ENCODE data around the gene CPD.
A peak's percentile ranks its signal among the peaks of the same experiment; 100 is the strongest.
"Not testable (repeated sequence)": the region's sequence is repeated elsewhere in the genome, so short reads cannot be mapped to it uniquely, and the experiment has no call there.

CPD gene

DNA sequence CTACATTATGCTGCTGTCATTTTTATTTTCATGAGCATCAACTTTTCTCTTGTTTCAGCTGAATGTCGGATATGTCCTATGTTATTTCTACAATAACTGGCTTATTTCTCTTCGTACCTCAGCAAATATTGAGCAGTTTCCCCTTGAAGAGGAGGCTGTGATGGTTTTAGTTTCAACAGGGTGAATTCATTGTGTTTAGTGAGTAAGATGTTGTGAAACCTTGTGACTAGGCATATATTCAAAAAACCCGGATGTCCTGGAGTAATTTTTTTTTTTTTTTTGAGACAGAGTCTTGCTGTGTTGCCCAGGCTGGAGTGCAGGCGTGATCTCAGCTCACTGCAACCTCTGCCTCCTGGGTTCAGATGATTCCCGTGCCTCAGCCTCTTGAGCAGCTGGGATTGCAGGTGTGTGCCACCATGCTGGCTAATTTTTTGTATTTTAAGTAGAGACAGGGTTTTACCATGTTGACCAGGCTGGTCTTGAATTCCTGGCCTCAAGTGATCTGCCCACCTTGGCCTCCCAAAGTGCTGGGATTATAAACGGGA is 11.1 kb downstream of the CPD start:
- no peak for DNase-seq

DNA sequence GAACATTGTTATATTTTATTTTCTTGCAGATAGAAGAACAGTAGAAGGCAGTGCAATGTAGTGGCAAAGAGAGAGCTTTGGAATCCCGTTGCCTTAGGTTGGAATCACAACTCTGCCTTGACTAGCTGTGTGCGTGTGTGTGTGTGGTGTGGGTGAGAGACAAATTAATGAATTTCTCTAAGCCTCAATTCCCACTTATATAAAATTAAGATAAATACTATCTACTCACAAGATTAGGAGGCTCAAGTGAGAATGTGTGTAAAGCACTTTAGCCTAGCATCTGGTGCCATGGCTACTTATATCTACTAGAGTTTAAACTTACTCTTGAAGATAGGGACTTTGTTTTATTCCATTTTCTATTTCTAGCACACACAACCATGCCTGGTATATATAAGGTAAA is 12.8 kb downstream of the CPD start:
- DNase-seq, result no peak

DNA sequence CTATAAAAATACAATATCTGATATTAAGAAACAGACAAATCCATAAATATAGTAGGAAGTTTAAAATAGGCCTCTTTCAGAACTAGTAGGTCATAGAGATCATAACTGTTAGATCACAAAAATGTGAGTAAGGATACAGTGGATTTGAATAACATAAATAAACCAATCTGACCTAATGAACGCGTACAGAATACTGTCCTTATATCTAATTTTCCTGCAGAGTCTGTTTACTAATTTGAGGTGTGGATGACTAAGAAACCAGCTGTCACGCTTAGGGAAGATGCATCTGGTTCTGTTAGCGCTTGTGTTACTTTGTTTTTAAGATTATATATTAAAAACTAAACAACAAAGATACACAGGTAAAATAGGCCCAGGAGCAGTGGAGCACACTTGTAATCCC is 14.8 kb downstream of the CPD start:
- DNase-seq, result no peak

DNA sequence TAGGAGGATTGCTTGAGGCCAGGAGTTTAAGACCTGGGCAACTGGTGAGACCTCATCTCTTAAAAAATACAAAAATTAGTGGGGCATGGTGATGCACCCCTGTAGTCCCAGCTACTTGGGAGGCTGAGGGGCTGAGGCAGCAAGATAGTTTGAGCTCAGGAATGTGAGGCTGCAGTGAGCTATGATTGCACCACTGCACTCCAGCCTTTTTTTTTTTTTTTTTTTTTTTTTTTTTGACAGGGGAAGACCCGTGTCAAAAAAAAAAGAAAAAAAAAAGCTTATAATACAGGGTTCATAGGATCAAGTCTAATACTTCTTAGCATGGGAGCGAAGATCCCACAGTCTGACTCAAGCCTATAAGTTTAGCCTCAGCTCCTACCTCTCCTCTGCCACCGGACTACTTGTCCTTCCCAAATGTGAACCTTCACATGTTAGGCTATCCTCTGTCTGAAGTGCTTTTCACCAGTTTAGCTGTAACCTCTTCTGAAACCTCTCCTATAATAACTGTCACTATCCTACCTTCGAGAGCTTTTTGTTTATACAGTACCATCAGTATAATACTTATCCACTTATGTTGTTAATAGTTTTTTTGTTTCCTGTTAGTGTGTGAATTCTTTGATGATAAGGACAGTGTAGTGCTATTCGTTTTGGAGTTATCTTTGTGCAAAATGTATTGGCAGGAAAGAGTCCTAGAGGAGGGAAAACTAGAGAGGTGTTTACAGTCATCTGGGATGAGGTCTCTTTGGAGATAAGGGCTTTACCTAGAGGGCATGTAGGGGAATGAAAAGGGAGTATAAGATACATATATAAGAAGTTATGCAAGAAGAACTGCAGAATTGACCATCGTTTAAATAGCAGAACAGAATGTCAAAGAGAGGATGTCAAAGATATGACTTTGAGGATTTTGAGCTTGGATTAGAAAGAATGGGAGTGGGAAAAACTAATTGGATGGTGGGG is 15.5 kb downstream of the CPD start:
- DNase-seq, result no peak

DNA sequence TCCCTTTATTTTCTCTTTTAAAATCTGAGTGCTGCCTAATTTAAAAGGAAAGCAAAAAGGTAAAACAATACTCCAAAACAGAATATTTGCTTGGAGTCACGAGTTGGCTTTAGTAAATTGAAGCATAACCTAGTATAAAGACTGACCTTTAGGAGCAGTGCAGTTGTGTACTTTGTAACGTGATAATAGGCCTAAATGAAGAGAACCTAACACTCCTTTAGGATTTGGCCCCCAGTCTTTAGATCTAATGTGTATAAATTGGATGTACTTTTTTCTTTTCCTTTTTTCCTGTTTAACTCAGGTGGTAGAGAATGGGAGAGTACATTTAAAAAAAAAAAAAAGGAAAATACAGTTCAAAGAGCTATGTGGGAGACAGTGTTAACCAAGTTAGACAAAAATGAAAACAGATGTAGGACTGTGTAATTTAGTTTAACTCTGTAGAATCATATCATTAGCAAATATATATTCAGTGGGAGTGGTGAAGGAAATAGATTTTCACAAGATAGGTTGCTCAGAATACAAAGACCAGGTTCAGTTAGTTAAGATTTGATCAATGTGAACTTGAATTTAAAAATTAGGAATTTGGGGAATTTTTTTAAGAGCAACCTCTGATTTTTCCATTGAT is 16.8 kb downstream of the CPD start:
- DNase-seq, result no peak

DNA sequence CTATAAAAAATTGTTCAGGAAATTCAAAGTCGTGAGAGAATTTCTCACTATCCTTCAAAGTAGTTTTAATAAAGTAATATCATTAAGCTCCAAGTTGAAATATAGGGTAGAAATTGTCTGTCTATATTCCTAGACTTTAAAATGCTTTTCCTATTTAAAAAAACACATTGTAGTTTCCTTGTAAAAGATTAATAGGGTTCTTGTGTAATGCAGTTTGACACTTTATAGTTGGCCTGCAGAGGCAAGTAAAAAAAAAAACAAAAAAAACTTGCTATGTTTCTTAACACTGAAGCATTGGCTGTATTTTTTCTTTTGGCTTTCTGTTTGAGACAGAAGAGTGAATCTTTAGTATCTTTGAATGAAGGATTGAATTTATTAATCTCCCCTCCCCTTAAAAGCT is 17.4 kb downstream of the CPD start:
- DNase-seq, result no peak

DNA sequence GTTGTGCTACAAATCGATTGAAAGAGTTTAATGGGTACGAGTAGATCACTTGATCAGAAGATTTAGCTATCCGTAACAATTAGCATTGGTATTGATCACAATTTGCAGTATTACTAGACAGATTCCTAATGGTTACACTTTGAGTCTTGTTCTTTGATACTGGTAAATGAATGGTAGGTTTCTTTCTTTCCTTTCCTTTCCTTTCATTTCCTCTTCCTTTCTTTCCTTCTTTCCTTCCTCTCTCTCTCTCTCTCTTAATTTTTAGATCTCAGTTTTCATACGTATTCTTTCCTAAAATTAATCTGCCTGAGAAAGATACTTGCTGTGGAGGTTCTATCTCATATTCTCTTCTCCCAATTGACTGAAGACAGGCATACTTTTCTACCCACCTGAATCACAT is 17.9 kb downstream of the CPD start:
- no peak for DNase-seq

DNA sequence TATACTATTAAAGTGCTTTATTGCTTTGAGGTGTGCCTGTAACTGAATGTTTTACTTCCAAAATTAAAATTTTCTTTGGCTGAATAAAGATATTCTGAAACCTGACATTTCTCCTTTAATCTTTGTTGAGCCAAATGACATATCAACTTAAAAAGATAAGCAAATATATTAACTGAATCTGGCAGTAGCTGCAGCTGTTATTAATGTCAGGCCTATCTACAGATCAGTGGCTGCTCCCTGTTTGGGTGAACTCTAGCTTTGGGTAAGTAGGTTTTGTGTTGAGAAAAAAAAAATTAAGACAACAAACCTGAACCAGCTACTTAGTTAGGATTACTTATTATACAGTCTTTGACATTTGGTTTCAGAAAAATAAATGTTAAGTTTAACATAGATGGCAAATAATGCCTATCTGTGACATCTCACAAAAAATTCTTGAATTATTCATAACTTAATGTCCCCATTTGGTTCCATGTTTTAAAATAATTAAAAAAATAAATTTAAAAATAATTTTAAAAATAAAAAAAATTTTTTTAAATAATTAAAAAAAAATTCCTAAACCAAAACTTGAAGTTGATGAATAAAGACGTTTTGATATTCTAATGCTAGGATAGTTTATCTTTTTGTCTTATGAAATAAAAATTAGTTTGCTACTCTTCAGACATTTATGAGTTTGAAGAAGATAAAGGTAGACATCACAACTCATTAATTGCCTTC is 19.8 kb downstream of the CPD start:
- DNase-seq, result no peak

DNA sequence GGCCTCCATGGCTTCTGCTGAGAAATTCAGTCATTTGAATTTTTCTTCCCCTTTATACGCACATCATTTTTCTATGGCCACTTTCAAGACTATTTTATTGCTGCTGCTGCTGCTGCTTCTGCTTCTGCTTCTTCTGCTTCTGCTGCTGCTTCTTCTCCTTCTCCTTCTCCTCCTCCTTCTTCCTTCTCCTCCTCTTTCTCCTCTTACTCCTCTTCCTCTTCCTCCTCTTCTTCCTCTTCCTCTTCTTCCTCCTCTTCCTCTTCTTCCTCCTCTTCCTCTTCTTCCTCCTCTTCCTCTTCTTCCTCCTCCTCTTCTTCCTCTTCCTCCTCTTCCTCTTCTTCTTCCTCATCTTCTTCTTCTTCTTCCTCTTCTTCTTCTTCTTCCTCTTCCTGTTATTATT is 22.4 kb downstream of the CPD start:
- DNase-seq, result no peak

DNA sequence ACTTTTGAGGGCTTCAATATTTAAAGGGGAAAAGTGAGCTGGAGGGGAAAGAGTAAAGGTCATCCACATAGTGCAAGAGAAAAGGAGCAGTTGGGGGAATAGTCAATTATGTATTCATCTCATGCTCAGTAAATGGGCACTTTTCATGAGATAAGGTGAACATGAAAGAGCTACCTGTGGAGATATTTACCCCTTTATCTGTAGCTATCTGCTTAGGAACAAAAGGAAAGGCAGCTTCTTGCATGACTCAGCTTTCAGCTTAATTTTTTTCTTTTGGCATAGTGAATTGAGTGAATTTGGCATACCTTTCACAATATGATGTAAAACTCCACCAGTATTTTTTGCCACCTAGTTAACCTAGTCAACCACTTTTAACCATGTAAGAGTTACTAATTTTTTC is 26.4 kb downstream of the CPD start:
- DNase-seq, result no peak

DNA sequence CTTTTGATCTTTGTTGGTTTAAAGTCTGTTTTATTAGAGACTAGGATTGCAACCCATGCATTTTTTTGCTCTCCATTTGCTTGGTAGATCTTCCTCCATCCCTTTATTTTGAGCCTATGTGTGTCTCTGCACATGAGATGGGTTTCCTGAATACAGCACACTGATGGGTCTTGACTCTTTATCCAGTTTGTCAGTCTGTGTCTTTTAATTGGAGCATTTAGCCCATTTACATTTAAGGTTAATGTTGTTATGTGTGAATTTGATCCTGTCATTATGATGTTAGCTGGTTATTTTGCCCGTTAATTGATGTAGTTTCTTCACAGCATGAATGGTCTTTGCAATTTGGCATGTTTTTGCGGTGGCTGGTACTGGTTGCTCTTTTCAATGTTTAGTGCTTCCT is 31.9 kb downstream of the CPD start:
- DNase-seq, result not testable (repeated sequence)

DNA sequence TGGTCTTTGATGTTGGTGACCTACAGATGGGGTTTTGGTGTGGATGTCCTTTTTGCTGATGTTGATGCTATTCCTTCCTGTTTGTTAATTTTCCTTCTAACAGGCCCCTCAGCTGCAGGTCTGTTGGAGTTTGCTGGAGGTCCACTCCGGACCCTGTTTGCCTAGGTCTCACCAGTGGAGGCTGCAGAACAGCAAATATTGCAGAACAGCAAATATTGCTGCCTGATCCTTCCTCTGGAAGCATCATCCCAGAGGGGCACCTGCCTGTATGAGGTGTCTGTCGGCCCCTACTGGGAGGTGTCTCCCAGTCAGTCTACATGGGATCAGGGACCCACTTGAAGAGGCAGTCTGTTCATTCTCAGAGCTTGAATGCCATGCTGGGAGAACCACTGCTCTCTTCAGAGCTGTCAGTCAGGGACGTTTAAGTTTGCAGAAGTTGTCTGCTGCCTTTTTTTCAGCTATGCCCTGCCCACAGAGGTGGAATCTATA is 33.3 kb downstream of the CPD start:
- DNase-seq, result not testable (repeated sequence)

DNA sequence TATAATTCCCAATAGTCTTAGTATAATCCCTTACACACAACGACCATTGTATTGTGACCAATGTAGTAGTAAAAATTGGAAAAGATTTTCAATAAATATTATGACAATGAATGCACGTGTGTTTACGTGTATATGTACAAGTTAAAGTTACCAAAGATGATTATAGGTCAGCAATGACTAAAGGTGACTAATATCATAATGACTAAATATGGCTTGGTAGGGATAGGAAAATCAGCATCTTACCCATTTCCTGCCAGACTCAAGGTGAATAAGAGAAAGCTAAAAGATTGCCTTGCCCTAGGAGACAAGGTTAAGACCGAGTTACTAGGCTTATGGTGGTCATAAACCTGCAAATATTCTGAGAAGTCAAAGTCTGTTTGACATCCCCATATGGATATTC is 34.4 kb downstream of the CPD start:
- peak; percentile 63 for DNase-seq

DNA sequence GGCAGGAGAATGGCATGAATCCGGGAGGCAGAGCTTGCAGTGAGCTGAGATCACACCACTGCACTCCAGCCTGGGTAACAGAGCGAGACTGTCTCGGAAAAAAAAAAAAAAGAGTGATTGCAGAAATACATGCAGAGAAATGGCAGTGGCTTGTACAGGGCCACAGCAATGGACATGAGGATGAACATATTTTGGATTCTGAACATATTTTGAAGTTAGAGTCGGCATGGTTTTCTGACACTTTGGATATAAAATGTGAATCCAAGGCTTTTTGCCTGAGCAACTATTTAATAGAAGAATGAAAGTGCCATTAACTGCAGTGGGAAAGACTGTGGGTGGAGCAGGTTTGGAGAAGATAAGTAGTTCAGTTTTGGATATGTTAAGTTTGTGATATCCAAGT is 35.8 kb downstream of the CPD start:
- DNase-seq, result no peak

DNA sequence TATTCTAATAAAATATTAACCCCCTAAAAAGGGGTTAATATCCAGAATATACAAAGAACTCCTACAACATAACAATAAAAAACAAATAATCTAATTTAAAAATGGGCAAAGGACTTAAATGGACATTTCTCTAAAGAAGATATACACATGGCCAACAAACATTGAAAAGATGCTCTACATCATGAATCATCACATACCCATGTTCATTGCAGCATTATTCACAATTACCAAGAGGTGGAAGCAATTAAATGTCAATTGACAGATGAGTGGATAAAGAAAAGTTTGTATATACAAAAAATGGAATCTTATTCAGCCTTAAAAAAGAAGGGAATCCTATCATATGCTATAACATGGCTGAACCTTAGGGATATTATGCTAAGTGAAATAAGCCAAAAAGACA is 36.8 kb downstream of the CPD start:
- no peak for DNase-seq

DNA sequence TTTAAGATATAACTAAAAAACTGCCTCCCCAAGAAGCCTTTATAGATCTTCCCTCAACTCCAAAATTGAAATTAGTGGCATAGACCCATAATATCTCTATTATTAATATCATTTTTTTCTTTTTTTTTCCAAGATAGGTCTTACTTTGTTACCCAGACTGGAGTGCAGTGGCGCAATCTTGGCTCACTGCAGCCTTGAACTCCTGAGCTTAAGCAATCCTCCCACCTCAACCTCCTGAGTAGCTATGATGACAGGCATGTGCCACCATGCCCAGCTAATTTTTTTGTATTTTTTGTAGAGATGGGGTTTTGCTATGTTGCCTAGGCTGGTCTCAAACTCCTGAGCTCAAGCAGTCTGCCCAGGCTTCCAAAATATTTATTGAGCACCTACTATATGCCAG is 39.3 kb downstream of the CPD start:
- DNase-seq, result not testable (repeated sequence)

DNA sequence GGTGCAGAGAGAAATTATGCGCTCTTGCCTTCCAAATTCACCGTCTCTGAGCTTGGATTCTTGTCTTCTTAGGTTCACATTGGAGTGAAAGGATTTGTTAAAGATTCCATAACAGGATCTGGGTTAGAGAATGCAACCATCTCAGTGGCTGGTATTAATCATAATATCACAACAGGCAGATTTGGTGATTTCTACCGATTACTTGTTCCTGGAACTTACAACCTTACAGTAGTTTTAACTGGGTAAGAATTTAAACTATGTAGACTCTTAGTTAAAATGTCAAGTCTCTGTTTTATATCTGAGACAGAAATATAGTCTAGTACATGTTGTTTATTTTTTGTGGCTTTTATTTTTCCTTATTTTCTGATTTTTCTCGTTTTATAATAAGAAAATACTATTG is 42.9 kb downstream of the CPD start:
- DNase-seq, result no peak

DNA sequence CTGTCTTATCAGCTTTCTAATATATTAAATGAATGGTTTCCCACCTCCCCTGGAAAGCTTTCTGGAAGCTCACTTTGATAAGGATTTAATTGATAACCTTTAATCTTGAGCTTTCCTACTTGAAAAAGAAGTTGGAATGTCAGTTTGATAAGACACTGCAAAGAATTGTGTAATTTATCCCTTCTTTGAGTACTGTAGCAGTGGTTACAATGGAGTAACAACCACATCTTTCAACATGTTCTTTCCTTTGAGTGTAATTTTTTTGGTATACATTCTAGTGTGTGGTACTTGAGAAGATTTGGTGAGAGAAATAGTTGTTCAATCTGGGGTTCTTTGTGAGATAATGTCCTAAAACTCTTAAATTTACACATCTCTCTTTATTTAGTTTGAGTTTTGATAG is 43.4 kb downstream of the CPD start:
- DNase-seq, result no peak

DNA sequence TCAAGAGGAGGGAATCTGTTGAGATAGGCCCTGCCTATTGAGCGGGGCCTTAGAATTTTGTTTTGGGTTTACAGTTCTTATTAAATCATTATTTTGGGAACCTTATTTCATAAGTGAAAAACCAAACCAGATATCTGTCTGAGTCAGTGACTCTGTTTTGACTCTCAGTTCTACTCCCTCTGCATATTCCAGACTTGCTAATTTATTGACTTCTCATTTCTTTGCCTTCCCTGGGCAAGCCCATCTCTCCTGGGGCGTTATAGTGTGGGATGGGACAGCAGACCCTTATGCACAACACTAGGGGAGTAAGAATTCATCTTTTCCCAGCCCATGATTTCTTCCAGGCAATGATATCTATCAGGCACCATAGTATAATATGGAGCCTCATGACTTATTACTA is 45.7 kb downstream of the CPD start:
- DNase-seq, result no peak

DNA sequence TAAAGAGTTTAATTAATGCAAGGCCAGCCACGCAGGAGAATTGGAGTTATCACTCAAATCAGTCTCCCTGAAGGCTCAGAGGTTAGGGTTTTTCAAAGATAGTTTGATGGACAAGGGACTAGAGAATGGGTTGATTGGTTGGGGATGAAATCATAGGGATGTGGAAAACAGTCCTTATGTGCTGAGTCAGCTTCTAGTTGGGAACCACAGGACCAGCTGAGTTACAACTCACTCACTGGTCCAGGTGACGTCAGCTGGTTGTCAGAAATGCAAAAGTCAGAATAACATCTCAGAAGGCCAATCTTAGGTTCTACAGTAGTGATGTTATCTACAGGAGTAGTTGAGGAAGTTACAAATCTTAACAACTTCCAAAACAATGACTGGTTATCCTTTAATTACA is 47.6 kb downstream of the CPD start:
- no peak for DNase-seq

DNA sequence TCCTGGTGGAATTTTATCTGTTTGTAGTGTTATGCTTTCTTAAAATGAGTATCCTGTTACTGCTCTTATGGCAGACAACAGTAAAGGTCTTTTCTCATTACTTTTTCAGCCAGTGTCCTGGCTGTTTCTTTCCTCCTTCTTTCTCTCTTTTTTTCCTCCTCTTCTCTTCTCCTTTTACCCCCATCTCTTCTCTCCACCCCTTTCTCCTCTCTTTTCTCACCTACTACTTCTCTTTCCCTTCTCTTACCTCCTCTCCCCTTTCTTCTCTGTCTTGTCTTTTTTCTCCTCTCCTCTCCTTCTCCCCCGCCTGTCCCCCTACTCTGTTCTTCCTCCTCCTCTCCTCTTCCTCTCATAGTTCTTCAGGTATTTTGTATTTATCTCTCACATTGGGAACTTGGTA is 48.9 kb downstream of the CPD start:
- DNase-seq, result no peak

DNA sequence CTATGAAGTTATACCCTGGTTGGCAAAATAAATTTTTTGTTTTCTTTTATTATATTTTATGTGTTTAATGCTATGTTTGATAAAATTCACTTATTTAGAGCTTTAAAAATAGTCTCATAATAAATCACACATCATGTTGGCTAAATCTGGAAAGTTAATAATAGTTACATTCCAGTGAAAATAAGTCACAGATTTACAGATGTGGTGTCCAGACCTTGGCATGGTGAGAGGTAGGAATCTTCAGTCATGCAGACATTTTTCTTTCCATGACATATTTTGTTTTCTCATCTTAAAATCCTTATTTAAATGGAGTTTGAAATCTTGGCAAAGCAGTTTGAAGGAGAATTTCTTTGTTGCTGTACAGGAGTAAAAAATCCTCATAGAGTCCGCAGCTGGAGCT is 50.4 kb downstream of the CPD start:
- no peak for DNase-seq

DNA sequence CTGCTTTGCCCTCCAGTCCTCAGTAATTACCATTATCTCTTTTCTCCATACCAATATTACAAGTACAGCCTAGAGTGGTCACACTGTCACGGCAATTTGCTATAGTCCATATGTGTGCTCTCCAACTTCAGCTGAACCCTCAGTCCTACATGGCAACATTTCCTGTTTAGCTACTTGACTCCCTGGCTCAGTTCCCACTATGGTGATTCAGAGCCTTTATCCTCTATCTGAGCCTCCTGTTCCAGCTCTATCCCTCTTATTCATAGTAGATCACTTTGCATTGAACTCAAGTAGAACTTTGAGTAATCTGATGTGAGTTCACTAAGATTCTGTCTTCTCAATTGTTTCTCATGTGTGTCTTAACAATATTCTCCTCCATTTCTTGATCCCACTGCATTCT is 54.8 kb downstream of the CPD start:
- no peak for DNase-seq

DNA sequence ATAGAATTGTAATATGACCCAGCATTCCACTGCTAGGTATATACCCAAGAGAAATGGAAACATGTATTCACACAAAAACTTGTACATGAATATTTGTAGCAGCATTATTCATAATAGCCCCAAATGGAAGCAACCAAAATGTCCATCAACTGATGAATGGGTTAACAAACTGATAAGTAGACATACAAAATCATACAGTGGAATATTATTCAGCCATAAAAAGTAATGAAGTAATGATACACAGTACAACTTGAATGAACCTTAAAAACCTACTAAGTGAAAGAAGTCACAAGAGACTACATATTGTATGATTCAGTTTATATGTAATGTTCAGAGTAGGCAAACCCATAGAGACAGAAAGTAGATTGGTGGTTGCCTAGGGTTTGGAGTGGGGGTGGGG is 58.0 kb downstream of the CPD start:
- DNase-seq, result no peak

Data from activated CD4-positive, alpha-beta T cell treated with anti-CD3 and anti-CD28 coated beads, Interleukin-10, Interleukin-2, amounts not matched to agents 100 ng/mL and 50 ng/mL, durations not matched to agents 16 hours and 8 hours (primary cell).